HepG2 (cell line): ENCODE results near the gene ATN1. TPM values are rescaled to one million over a fixed set of nuclear protein-coding genes. Genes with fewer than 3 reads are reported as not detected.
A peak's percentile ranks its signal among the peaks of the same experiment; 100 is the strongest.

Experiments
- CREM ChIP-seq, 2 experiments: sonication (generic) in 1 of 2; formaldehyde crosslinking in 1 of 2; IDR thresholded peaks; 2 replicates each; pipeline versions ENCODE4 v1.4.0 to v1.6.1; 2016 to 2020; ENCODE audit warnings: antibody characterized with exemption in 1 of 2, mild to moderate bottlenecking in 1 of 2, missing genetic modification reagents in 1 of 2
- DNMT1 ChIP-seq: sonication (generic); formaldehyde crosslinking; IDR thresholded peaks from 2 replicates; pipeline ENCODE4 v1.5.1; 2020; ENCODE audit warnings: mild to moderate bottlenecking, missing genetic modification reagents
- GPBP1L1 ChIP-seq: sonication (generic); formaldehyde crosslinking; IDR thresholded peaks from 2 replicates; pipeline ENCODE4 v1.5.0; 2020; ENCODE audit warnings: mild to moderate bottlenecking, missing genetic modification reagents
- JUN ChIP-seq: sonication (generic); formaldehyde crosslinking; IDR thresholded peaks from 2 replicates; pipeline ENCODE4 v1.4.0; 2020; ENCODE audit warnings: mild to moderate bottlenecking, missing genetic modification reagents
- PBX2 ChIP-seq: IDR thresholded peaks from 2 replicates; pipeline ENCODE4 v1.6.1; 2016; ENCODE audit warnings: control low read depth
- PHF21A ChIP-seq: sonication (generic); formaldehyde crosslinking; IDR thresholded peaks from 2 replicates; pipeline ENCODE4 v1.5.0; 2020; ENCODE audit warnings: mild to moderate bottlenecking, missing genetic modification reagents
- PRDM4 ChIP-seq: sonication (generic); formaldehyde crosslinking; IDR thresholded peaks from 2 replicates; pipeline ENCODE4 v1.9.0; 2021; ENCODE audit warnings: missing genetic modification reagents, borderline replicate concordance
- RARA ChIP-seq: IDR thresholded peaks from 2 replicates; pipeline ENCODE4 v1.6.1; 2016; ENCODE audit warnings: missing genetic modification reagents, missing compliant biosample characterization
- TRIM24 ChIP-seq: sonication (generic); formaldehyde crosslinking; IDR thresholded peaks from 2 replicates; pipeline ENCODE4 v1.8.0; 2022; ENCODE audit warnings: mild to moderate bottlenecking, missing genetic modification reagents
- ZBTB10 ChIP-seq: sonication (generic); formaldehyde crosslinking; IDR thresholded peaks from 2 replicates; pipeline ENCODE4 v1.4.0; 2020; ENCODE audit warnings: missing genetic modification reagents, borderline replicate concordance
- ZNF446 ChIP-seq: sonication (generic); formaldehyde crosslinking; IDR thresholded peaks from 2 replicates; pipeline ENCODE4 v1.5.0; 2020; ENCODE audit warnings: mild to moderate bottlenecking, missing genetic modification reagents
- ZNF646 ChIP-seq: sonication (generic); formaldehyde crosslinking; IDR thresholded peaks from 2 replicates; pipeline ENCODE4 v1.9.0; 2021; ENCODE audit warnings: mild to moderate bottlenecking, missing genetic modification reagents
- ZNF766 ChIP-seq: sonication (generic); formaldehyde crosslinking; IDR thresholded peaks from 2 replicates; pipeline ENCODE4 v1.5.0; 2020; ENCODE audit warnings: missing genetic modification reagents, borderline replicate concordance
- polyA plus RNA-seq, 8 experiments: library from polyadenylated mRNA; depleted of rRNA in 3 of 8; stranded (reverse) in 7 of 8; unstranded in 1 of 8; fragments of >200 nt; fragmentation: Illumina TruSeq in 4 of 8; extraction: Trizol in 4 of 8; gene quantifications; 2 replicates each; pipeline versions ENCODE4 v1.2.1 to v1.2.3, GENCODE V29; 2011 to 2016; ENCODE audit warnings: low read depth in 4 of 8, missing spikeins in 1 of 8, mixed read lengths in 1 of 8; ENCODE audit not compliant: insufficient read depth in 1 of 8
- total RNA-seq, 5 experiments: library from RNA; depleted of rRNA; stranded (reverse); fragments of >200 nt; fragmentation: Illumina TruSeq; extraction: Trizol; gene quantifications; 2 replicates each; pipeline ENCODE4 v1.2.3, GENCODE V29; 2016; ENCODE audit warnings: low read depth in 1 of 5

Gene ATN1
- total and polyA plus RNA-seq, 2 of the 13 experiments (the other 11 are each of a cell fraction or from before 2014, with no cell fraction given): 2.1 to 8.6 TPM

- 0 out of 2 replicates have a peak, but pooled peaks have one; percentile 29 for TF ChIP-seq JUN
- no peak for TF ChIP-seq ZNF766
- no peak for TF ChIP-seq GPBP1L1 (CRISPR knock-in tag)
- TF ChIP-seq TRIM24 (CRISPR knock-in tag): no peak
- no peak for TF ChIP-seq DNMT1 (CRISPR knock-in tag)
- TF ChIP-seq ZNF646: peak; percentile 80; the same call in 1 of the 2 replicates
- peak; percentile 43 for TF ChIP-seq RARA (CRISPR knock-in tag)
- peak; percentile 66; the same call in 1 of the 2 replicates for TF ChIP-seq CREM (IDR thresholded peaks at IDR 0.05)
- no peak for TF ChIP-seq CREM (CRISPR knock-in tag; IDR thresholded peaks at IDR 0.05)
- no peak for TF ChIP-seq ZNF446 (CRISPR knock-in tag)
- TF ChIP-seq ZBTB10 (CRISPR knock-in tag): peak; percentile 92; the same call in 1 of the 2 replicates
- TF ChIP-seq PRDM4: no peak
- TF ChIP-seq PBX2 (CRISPR knock-in tag): no peak
- TF ChIP-seq PHF21A (CRISPR knock-in tag): peak; percentile 95
Observed at GRCh38 chr12:6981152-6982052, 53.6 kb downstream of the ATN1 start (continued).
